ENCODE data around the gene TP53I13.
A peak's percentile ranks its signal among the peaks of the same experiment; 100 is the strongest.

The TP53I13 gene

DNA sequence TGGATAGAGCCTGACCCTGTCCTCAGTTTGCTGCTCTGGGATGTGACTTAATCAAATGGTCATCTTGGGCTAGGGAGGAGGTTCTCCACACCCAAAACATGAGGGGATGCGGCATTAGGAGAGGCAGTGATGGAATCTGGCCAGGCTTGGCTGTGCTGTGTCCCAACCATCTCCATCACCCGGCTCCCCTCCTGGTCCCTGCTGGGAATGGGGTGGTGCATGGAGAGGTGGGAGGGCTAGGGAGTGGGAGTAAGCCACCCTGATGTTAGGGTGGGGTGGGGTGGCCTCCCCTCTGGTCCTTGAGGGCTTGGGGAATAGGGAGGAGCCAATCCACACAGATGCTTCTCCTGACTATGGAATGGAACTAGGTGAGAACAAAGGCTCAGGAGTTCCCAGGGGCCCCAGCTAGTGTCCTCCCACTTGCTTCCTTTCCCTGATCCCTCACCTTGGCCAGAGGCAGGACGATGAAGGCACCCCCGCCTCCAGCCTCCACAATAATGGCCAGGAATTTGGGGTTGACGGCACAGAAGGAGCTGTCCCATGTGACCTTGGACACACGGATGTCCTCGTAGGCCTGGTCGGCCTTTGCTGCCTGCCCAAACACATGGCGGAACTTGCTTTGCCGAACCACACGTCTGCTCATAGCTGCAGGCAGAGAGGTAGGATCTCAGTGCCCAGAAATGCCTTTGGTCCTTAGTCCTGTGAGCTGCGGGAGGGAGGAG lies 52.4 kb downstream of the TP53I13 start:
- no peaks in the 10 kb centered on the region for H3K36me3 ChIP-seq (replicated peaks in 1 of 2; ENCODE audit: control insufficient read depth in 2 of 2, insufficient read depth in 2 of 2, low read length in 2 of 2)
- peaks cover 10 to 22% of the 10 kb centered on the region in 2 donors for H3K4me1 ChIP-seq (ENCODE audit: control insufficient read depth in 2 of 2, insufficient read depth in 1 of 2, low read depth in 1 of 2, low read length in 2 of 2)
- H3K18ac ChIP-seq (ENCODE audit: low read length) = no peak overlapping the region
- H2BK120ac ChIP-seq (ENCODE audit: low read depth, low read length) = no peak overlapping the region
- no peaks in the 10 kb centered on the region for H3K79me1 ChIP-seq (ENCODE audit: low read depth, low read length)
- H3K9me3 ChIP-seq (replicated peaks in 1 of 2; ENCODE audit: control insufficient read depth in 2 of 2, insufficient read depth in 1 of 2, low read depth in 1 of 2, low read length in 2 of 2) = peaks cover 0 to 8% of the 10 kb centered on the region in 2 donors
- H3K4me2 ChIP-seq (ENCODE audit: insufficient read depth, low read length, poor library complexity, severe bottlenecking) = no peak overlapping the region
- peaks cover 13 to 48% (median 15%) of the 10 kb centered on the region in 3 experiments for H3K27me3 ChIP-seq (ENCODE audit: control insufficient read depth in 3 of 3, insufficient read depth in 3 of 3, low read depth in 1 of 3, low read length in 3 of 3)
- no peak overlapping the region for H3K27ac ChIP-seq (replicated peaks; ENCODE audit: low read length)
- no peak overlapping the region for H4K8ac ChIP-seq (ENCODE audit: low read depth, low read length)
- H3K4ac ChIP-seq (ENCODE audit: low read length) = no peak overlapping the region
- peak overlapping the region; percentile 81 for H2AK5ac ChIP-seq (ENCODE audit: low read depth, low read length)
- H2BK12ac ChIP-seq (ENCODE audit: low read length) = no peak overlapping the region
- no peak overlapping the region for H4K91ac ChIP-seq (ENCODE audit: low read depth, low read length, poor library complexity)
- no peak overlapping the region for H3K14ac ChIP-seq (ENCODE audit: low read length)
- H3K4me3 ChIP-seq (ENCODE audit: low read length in 2 of 2) = no peak overlapping the region
- no peak overlapping the region for H2BK5ac ChIP-seq (ENCODE audit: low read length)
- no CpG with 5 or more reads among the region's 12 CpGs for WGBS, 2 donors (ENCODE audit: extremely low coverage in 2 of 2, insufficient read length in 2 of 2, insufficient replicate concordance in 1 of 2)
- H2AFZ ChIP-seq (ENCODE audit: low read length) = no peak overlapping the region
- no peak for DNase-seq (ENCODE audit: low spot score)
- H3K9ac ChIP-seq (ENCODE audit: low read depth, low read length, poor library complexity) = no peak overlapping the region
- peak overlapping the region; percentile 45 for H3K23ac ChIP-seq (ENCODE audit: low read depth, low read length, poor library complexity)
- H2BK15ac ChIP-seq (ENCODE audit: low read length) = no peak overlapping the region

GRCh38 chr17:29621751-29622194 lies 53.3 kb downstream of the TP53I13 start:
- Histone ChIP-seq H3K4me3 (ENCODE audit: low read length in 2 of 2) (peak overlapping the region in 1 of 2 donors; percentile 65), H4K91ac (ENCODE audit: low read depth, low read length, poor library complexity) (no peak overlapping the region), H4K8ac (ENCODE audit: low read depth, low read length) (no peak overlapping the region), H3K18ac (ENCODE audit: low read length) (peak overlapping the region; percentile 76), H2BK5ac (ENCODE audit: low read length) (no peak overlapping the region), H2BK12ac (ENCODE audit: low read length) (no peak overlapping the region), H3K4me2 (ENCODE audit: insufficient read depth, low read length, poor library complexity, severe bottlenecking) (peak overlapping the region; percentile 98), H2AFZ (ENCODE audit: low read length) (peak overlapping the region; percentile 98), H3K36me3 (replicated peaks in 1 of 2; ENCODE audit: control insufficient read depth in 2 of 2, insufficient read depth in 2 of 2, low read length in 2 of 2) (no peaks in the 10 kb centered on the region), H3K4ac (ENCODE audit: low read length) (no peak overlapping the region), H3K14ac (ENCODE audit: low read length) (peak overlapping the region; percentile 31), H3K23ac (ENCODE audit: low read depth, low read length, poor library complexity) (peak overlapping the region; percentile 13), H3K79me1 (ENCODE audit: low read depth, low read length) (no peaks in the 10 kb centered on the region), H2BK15ac (ENCODE audit: low read length) (no peak overlapping the region), H3K9ac (ENCODE audit: low read depth, low read length, poor library complexity) (no peak overlapping the region), H2AK5ac (ENCODE audit: low read depth, low read length) (peak overlapping the region; percentile 42), H3K9me3 (replicated peaks in 1 of 2; ENCODE audit: control insufficient read depth in 2 of 2, insufficient read depth in 1 of 2, low read depth in 1 of 2, low read length in 2 of 2) (peaks cover 0 to 2% of the 10 kb centered on the region in 2 donors), H2BK120ac (ENCODE audit: low read depth, low read length) (no peak overlapping the region), H3K27me3 (ENCODE audit: control insufficient read depth in 3 of 3, insufficient read depth in 3 of 3, low read depth in 1 of 3, low read length in 3 of 3) (peaks cover 8 to 40% (median 13%) of the 10 kb centered on the region in 3 experiments), H3K27ac (replicated peaks; ENCODE audit: low read length) (no peak overlapping the region), H3K4me1 (ENCODE audit: control insufficient read depth in 2 of 2, insufficient read depth in 1 of 2, low read depth in 1 of 2, low read length in 2 of 2) (peaks cover 10 to 17% of the 10 kb centered on the region in 2 donors)
- DNase-seq (ENCODE audit: low spot score) = no peak
- no CpG with 5 or more reads among the region's 8 CpGs for WGBS, 2 donors (ENCODE audit: extremely low coverage in 2 of 2, insufficient read length in 2 of 2, insufficient replicate concordance in 1 of 2)
